HepG2 (cell line): ENCODE results near the gene AP4M1. TPM values are rescaled to one million over a fixed set of nuclear protein-coding genes. Genes with fewer than 3 reads are reported as not detected.
A peak's percentile ranks its signal among the peaks of the same experiment; 100 is the strongest.

Experiments used
- EED ChIP-seq: sonication (generic); formaldehyde crosslinking; IDR thresholded peaks from 2 replicates; pipeline ENCODE4 v1.5.0; 2020; ENCODE audit warnings: mild to moderate bottlenecking, missing genetic modification reagents
- KLF12 ChIP-seq: sonication (generic); formaldehyde crosslinking; IDR thresholded peaks from 2 replicates; pipeline ENCODE4 v1.4.0; 2020; ENCODE audit warnings: missing genetic modification reagents, borderline replicate concordance
- NBN ChIP-seq: fragments of 450-650 bp; conservative IDR thresholded peaks from 2 replicates; pipeline ENCODE4 v1.6.1; 2017
- SCMH1 ChIP-seq: sonication (generic); formaldehyde crosslinking; IDR thresholded peaks from 2 replicates; pipeline ENCODE4 v1.9.0; 2021; ENCODE audit warnings: missing genetic modification reagents, mild to moderate bottlenecking, borderline replicate concordance
- STAT6 ChIP-seq: sonication (generic); formaldehyde crosslinking; IDR thresholded peaks from 2 replicates; pipeline ENCODE4 v1.4.0; 2020; ENCODE audit warnings: missing genetic modification reagents, mild to moderate bottlenecking, borderline replicate concordance
- TARDBP ChIP-seq: sonication (generic); formaldehyde crosslinking; IDR thresholded peaks from 2 replicates; pipeline ENCODE4 v1.8.0; 2022; ENCODE audit warnings: mild to moderate bottlenecking, missing genetic modification reagents
- ZBTB40 ChIP-seq, 2 experiments: fragments of 450-650 bp in 1 of 2; sonication (generic) in 1 of 2; formaldehyde crosslinking in 1 of 2; IDR thresholded peaks; 2 replicates each; pipeline versions ENCODE4 v1.6.1 to v1.8.0; 2016 to 2022; ENCODE audit warnings: antibody characterized with exemption in 1 of 2, mild to moderate bottlenecking in 1 of 2, missing genetic modification reagents in 1 of 2
- ZFP91 ChIP-seq: sonication (generic); formaldehyde crosslinking; IDR thresholded peaks from 2 replicates; pipeline ENCODE4 v1.9.0; 2022; ENCODE audit warnings: missing genetic modification reagents, mild to moderate bottlenecking, borderline replicate concordance
- ZFY ChIP-seq: sonication (generic); formaldehyde crosslinking; IDR thresholded peaks from 2 replicates; pipeline ENCODE4 v1.4.0; 2020; ENCODE audit warnings: missing genetic modification reagents
- ZNF383 ChIP-seq: sonication (generic); formaldehyde crosslinking; IDR thresholded peaks from 2 replicates; pipeline ENCODE4 v1.4.0; 2020; ENCODE audit warnings: missing genetic modification reagents, mild to moderate bottlenecking, borderline replicate concordance
- ZNF510 ChIP-seq: sonication (generic); formaldehyde crosslinking; IDR thresholded peaks from 2 replicates; pipeline ENCODE4 v1.4.0; 2020; ENCODE audit warnings: low read depth, mild to moderate bottlenecking, missing genetic modification reagents
- ZNF562 ChIP-seq: sonication (generic); formaldehyde crosslinking; IDR thresholded peaks from 2 replicates; pipeline ENCODE4 v1.8.0; 2022; ENCODE audit warnings: missing genetic modification reagents, borderline replicate concordance
- ZZZ3 ChIP-seq: sonication (generic); formaldehyde crosslinking; IDR thresholded peaks from 2 replicates; pipeline ENCODE4 v1.4.0; 2020; ENCODE audit warnings: missing genetic modification reagents, mild to moderate bottlenecking, borderline replicate concordance
- polyA plus RNA-seq, 8 experiments: library from polyadenylated mRNA; depleted of rRNA in 3 of 8; stranded (reverse) in 7 of 8; unstranded in 1 of 8; fragments of >200 nt; fragmentation: Illumina TruSeq in 4 of 8; extraction: Trizol in 4 of 8; gene quantifications; 2 replicates each; pipeline versions ENCODE4 v1.2.1 to v1.2.3, GENCODE V29; 2011 to 2016; ENCODE audit warnings: low read depth in 4 of 8, missing spikeins in 1 of 8, mixed read lengths in 1 of 8; ENCODE audit not compliant: insufficient read depth in 1 of 8
- total RNA-seq, 5 experiments: library from RNA; depleted of rRNA; stranded (reverse); fragments of >200 nt; fragmentation: Illumina TruSeq; extraction: Trizol; gene quantifications; 2 replicates each; pipeline ENCODE4 v1.2.3, GENCODE V29; 2016; ENCODE audit warnings: low read depth in 1 of 5

Gene AP4M1
- total and polyA plus RNA-seq, 2 of the 13 experiments (the other 11 are each of a cell fraction or from before 2014, with no cell fraction given), result 6.3 to 9.7 TPM

GRCh38 chr7:100100420-100101015 is 925 bp upstream of the AP4M1 start (continued):
- TF ChIP-seq KLF12 (CRISPR knock-in tag) (peak; percentile 73; the same call in 1 of the 2 replicates), ZBTB40 (IDR thresholded peaks at IDR 0.05) (peak; percentile 62), ZBTB40 (CRISPR knock-in tag; IDR thresholded peaks at IDR 0.05) (peak; percentile 84), TARDBP (CRISPR knock-in tag) (peak; percentile 79), ZNF562 (CRISPR knock-in tag) (no peak), ZNF510 (CRISPR knock-in tag) (0 out of 2 replicates have a peak, but pooled peaks have one; percentile 81), STAT6 (CRISPR knock-in tag) (0 out of 2 replicates have a peak, but pooled peaks have one; percentile 17), ZNF383 (0 out of 2 replicates have a peak, but pooled peaks have one; percentile 56), ZFP91 (CRISPR knock-in tag) (no peak; the same call in 1 of the 2 replicates), ZZZ3 (CRISPR knock-in tag) (peak; percentile 87; the same call in 1 of the 2 replicates), SCMH1 (CRISPR knock-in tag) (no peak), ZFY (CRISPR knock-in tag) (peak; percentile 73), EED (CRISPR knock-in tag) (peak; percentile 75; the same call in 1 of the 2 replicates), NBN (no peak)
